ENCODE results near the gene VEGFC. TPM values are rescaled to one million over a fixed set of nuclear protein-coding genes. Genes with fewer than 3 reads are reported as not detected.

VEGFC gene
- total RNA-seq, 1 experiment from 2014 or later: 15.7 TPM

DNA sequence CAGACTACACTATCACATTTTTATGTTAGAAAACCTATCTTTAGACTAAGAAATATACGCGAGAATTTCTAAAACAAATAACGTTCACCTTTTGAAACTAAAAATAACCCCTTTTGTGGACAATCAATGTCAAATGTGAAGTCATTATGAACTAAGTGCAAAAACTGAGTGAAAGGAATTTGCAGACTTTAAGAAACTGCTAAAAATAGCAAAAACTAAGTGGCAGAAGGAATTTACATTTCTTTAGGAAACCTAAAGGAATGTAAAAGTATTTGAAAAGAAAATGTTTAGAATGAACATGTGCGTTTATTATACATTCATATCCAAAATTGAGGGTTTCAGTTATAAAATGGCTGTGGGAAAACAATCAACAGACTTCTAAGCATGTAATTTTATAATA lies 58.3 kb downstream of the VEGFC start:
- ChIA-PET POLR2A (no interaction called here), CTCF (no interaction called here)
- BruUV-seq (replicated peaks): no TSS peak
- no peak overlapping the region for H3K4me3 ChIP-seq (ENCODE audit: low read depth in 2 of 2, low read length in 2 of 2)
- H3K27me3 ChIP-seq (ENCODE audit: control insufficient read depth, insufficient read depth, low read length): no peaks in the 10 kb centered on the region
- no peaks in the 10 kb centered on the region for H3K9me3 ChIP-seq (ENCODE audit: control insufficient read depth, insufficient read depth, low read depth, low read length)
- in situ Hi-C loops (cut with HindIII; ENCODE audit: low pct_unique_long_range_greater_than_20kb, low sequenced_read_pairs) (no loop called here), intact Hi-C loops (cut with micrococcal nuclease; ENCODE audit: unreplicated experiment) (no loop called here)
- no peak for ATAC-seq
- TF ChIP-seq, protein P1, sequence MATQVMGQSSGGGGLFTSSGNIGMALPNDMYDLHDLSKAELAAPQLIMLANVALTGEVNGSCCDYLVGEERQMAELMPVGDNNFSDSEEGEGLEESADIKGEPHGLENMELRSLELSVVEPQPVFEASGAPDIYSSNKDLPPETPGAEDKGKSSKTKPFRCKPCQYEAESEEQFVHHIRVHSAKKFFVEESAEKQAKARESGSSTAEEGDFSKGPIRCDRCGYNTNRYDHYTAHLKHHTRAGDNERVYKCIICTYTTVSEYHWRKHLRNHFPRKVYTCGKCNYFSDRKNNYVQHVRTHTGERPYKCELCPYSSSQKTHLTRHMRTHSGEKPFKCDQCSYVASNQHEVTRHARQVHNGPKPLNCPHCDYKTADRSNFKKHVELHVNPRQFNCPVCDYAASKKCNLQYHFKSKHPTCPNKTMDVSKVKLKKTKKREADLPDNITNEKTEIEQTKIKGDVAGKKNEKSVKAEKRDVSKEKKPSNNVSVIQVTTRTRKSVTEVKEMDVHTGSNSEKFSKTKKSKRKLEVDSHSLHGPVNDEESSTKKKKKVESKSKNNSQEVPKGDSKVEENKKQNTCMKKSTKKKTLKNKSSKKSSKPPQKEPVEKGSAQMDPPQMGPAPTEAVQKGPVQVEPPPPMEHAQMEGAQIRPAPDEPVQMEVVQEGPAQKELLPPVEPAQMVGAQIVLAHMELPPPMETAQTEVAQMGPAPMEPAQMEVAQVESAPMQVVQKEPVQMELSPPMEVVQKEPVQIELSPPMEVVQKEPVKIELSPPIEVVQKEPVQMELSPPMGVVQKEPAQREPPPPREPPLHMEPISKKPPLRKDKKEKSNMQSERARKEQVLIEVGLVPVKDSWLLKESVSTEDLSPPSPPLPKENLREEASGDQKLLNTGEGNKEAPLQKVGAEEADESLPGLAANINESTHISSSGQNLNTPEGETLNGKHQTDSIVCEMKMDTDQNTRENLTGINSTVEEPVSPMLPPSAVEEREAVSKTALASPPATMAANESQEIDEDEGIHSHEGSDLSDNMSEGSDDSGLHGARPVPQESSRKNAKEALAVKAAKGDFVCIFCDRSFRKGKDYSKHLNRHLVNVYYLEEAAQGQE (IDR thresholded peaks at IDR 0.05; ENCODE audit: insufficient read depth in 1 of 2, low read depth in 2 of 2, low read length in 1 of 2): no peak
- TF ChIP-seq TCF7L2 (IDR thresholded peaks at IDR 0.05; ENCODE audit: low read depth, low read length): no peak
- TF ChIP-seq SIN3A (IDR thresholded peaks at IDR 0.05; ENCODE audit: borderline replicate concordance, insufficient read depth, low read depth, low read length): no peak
- no peak for TF ChIP-seq POLR2AphosphoS5 (IDR thresholded peaks at IDR 0.05; ENCODE audit: low read depth, low read length)
- TF ChIP-seq, protein P2, sequence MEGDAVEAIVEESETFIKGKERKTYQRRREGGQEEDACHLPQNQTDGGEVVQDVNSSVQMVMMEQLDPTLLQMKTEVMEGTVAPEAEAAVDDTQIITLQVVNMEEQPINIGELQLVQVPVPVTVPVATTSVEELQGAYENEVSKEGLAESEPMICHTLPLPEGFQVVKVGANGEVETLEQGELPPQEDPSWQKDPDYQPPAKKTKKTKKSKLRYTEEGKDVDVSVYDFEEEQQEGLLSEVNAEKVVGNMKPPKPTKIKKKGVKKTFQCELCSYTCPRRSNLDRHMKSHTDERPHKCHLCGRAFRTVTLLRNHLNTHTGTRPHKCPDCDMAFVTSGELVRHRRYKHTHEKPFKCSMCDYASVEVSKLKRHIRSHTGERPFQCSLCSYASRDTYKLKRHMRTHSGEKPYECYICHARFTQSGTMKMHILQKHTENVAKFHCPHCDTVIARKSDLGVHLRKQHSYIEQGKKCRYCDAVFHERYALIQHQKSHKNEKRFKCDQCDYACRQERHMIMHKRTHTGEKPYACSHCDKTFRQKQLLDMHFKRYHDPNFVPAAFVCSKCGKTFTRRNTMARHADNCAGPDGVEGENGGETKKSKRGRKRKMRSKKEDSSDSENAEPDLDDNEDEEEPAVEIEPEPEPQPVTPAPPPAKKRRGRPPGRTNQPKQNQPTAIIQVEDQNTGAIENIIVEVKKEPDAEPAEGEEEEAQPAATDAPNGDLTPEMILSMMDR (IDR thresholded peaks at IDR 0.05): no peak
- no peak overlapping the region for H3K27ac ChIP-seq (ENCODE audit: low read length)
- DNase-seq (ENCODE audit: low read depth, low spot score): no peak
- no peaks in the 10 kb centered on the region for H3K36me3 ChIP-seq (ENCODE audit: control insufficient read depth, insufficient read depth, low read length)
- H3K4me1 ChIP-seq (ENCODE audit: control insufficient read depth, insufficient read depth, low read length): no peaks in the 10 kb centered on the region; the same call in 1 of the 2 replicates

DNA sequence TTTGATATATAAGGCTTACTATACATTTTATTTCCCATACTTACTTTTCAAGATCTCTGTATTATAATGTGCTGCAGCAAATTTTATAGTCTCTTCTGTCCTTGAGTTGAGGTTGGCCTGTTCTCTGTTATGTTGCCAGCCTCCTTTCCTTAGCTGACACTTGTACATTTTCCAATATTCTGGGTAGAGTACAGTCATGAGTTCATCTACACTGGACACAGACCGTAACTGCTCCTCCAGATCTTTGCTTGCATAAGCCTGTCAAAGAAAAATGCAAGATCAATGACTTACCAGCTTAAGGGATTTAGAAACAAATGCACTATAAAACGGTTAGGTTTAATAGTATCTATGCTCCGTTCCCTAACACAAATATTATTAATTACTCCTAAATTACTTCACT lies 63.2 kb downstream of the VEGFC start:
- DNase-seq (ENCODE audit: low read depth, low spot score) (no peak), ATAC-seq (no peak)
- no TSS peak for BruUV-seq (replicated peaks)
- intact Hi-C loops (cut with micrococcal nuclease; ENCODE audit: unreplicated experiment): no loop called here
- TF ChIP-seq, protein P2 (IDR thresholded peaks at IDR 0.05): no peak
- TF ChIP-seq, protein P1 (IDR thresholded peaks at IDR 0.05; ENCODE audit: insufficient read depth in 1 of 2, low read depth in 2 of 2, low read length in 1 of 2): no peak
- TF ChIP-seq SIN3A (IDR thresholded peaks at IDR 0.05; ENCODE audit: borderline replicate concordance, insufficient read depth, low read depth, low read length): no peak
- TF ChIP-seq TCF7L2 (IDR thresholded peaks at IDR 0.05; ENCODE audit: low read depth, low read length): no peak
- no peak for TF ChIP-seq POLR2AphosphoS5 (IDR thresholded peaks at IDR 0.05; ENCODE audit: low read depth, low read length)
- in situ Hi-C loops (cut with HindIII; ENCODE audit: low pct_unique_long_range_greater_than_20kb, low sequenced_read_pairs): no loop called here
- Histone ChIP-seq H3K36me3 (ENCODE audit: control insufficient read depth, insufficient read depth, low read length) (no peaks in the 10 kb centered on the region), H3K4me1 (ENCODE audit: control insufficient read depth, insufficient read depth, low read length) (no peaks in the 10 kb centered on the region; the same call in 1 of the 2 replicates), H3K4me3 (ENCODE audit: low read depth in 2 of 2, low read length in 2 of 2) (no peak overlapping the region), H3K9me3 (ENCODE audit: control insufficient read depth, insufficient read depth, low read depth, low read length) (no peaks in the 10 kb centered on the region), H3K27ac (ENCODE audit: low read length) (no peak overlapping the region), H3K27me3 (ENCODE audit: control insufficient read depth, insufficient read depth, low read length) (no peaks in the 10 kb centered on the region)
- ChIA-PET POLR2A (no interaction called here), CTCF (no interaction called here)
